A549 (cell line): Measurements from ENCODE around the gene RBMS3.

Experiments used
- MAFK ChIP-seq: fragments of 450-650 bp; IDR thresholded peaks from 2 replicates; pipeline ENCODE4 v1.6.1; 2014; ENCODE audit not compliant: partially characterized antibody
- PHF8 ChIP-seq: fragments of 200-600 bp; sonication (generic); IDR thresholded peaks from 2 replicates; pipeline ENCODE4 v1.6.1; 2016; ENCODE audit warnings: low read depth, mild to moderate bottlenecking, antibody characterized with exemption, moderate library complexity, borderline replicate concordance
- POLR2A ChIP-seq: IDR thresholded peaks from 2 replicates; pipeline ENCODE4 v1.6.1; 2012; ENCODE audit warnings: mild to moderate bottlenecking, low read length
- RARB ChIP-seq: fragments of 250-450 bp; sonication (Bioruptor Pico); IDR thresholded peaks from 2 replicates; pipeline ENCODE4 v1.8.0; 2021; ENCODE audit warnings: mild to moderate bottlenecking, moderate library complexity
- RCOR1 ChIP-seq: fragments of 150-350 bp; IDR thresholded peaks from 2 replicates; pipeline ENCODE4 v1.6.1; 2014; ENCODE audit warnings: antibody characterized with exemption, low read length, low read depth
- TF ChIP-seq, protein P1 (sequence below): fragments of >200 bp; sonication (Bioruptor Twin); formaldehyde crosslinking; IDR thresholded peaks from 3 replicates; pipeline ENCODE4 v1.5.1; 2016
- TF ChIP-seq, protein P2 (sequence below): fragments of 200-600 bp; sonication (generic); IDR thresholded peaks from 2 replicates; pipeline ENCODE4 v1.6.1; 2016; ENCODE audit warnings: antibody characterized with exemption, mild to moderate bottlenecking, moderate library complexity
- TF ChIP-seq, protein P3 (sequence below): fragments of >200 bp; sonication (Bioruptor Twin); formaldehyde crosslinking; IDR thresholded peaks from 2 replicates; pipeline ENCODE4 v1.6.1; 2016
- TF ChIP-seq, protein P4 (sequence below): IDR thresholded peaks from 2 replicates; pipeline ENCODE4 v1.6.1; 2012

DNA sequence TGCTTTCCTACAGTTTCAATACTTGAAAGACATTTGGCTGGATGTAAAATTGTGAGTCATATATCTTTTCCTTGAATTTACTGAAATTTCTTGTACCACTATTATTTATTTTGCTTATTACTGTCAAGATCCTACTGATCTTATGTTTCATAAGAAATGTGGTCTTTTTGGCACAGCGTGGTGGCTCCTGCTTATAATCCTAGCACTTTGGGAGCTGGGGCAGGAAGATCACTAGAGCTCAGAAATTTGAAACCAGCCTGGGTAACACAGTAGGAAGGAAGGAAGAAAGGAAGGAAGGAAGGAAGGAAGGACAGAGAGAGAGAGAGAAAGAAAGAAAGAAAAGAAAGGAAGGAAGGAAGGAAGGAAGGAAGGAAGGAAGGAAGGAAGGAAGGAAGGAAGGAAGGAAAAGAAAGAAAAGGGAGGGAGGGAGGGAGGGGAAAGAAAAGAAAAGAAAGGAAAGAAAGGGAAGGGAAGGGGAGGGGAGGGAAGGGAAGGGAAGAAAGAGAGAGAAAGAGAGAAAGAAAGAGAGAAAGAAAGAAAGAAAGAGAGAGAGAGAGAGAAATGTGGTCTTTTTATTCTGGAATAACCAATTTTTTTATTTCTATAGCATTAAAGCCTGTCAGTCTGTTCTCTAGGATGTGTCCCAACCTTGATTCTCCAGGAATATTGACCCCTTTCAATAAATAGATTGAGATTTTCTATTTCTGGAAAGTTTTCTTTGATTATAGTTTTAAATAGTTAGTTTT, 753.5 kb downstream of the RBMS3 start:
- TF ChIP-seq, protein P1, sequence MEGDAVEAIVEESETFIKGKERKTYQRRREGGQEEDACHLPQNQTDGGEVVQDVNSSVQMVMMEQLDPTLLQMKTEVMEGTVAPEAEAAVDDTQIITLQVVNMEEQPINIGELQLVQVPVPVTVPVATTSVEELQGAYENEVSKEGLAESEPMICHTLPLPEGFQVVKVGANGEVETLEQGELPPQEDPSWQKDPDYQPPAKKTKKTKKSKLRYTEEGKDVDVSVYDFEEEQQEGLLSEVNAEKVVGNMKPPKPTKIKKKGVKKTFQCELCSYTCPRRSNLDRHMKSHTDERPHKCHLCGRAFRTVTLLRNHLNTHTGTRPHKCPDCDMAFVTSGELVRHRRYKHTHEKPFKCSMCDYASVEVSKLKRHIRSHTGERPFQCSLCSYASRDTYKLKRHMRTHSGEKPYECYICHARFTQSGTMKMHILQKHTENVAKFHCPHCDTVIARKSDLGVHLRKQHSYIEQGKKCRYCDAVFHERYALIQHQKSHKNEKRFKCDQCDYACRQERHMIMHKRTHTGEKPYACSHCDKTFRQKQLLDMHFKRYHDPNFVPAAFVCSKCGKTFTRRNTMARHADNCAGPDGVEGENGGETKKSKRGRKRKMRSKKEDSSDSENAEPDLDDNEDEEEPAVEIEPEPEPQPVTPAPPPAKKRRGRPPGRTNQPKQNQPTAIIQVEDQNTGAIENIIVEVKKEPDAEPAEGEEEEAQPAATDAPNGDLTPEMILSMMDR, result no peak
- TF ChIP-seq PHF8 (no peak), RARB (CRISPR knock-in tag) (no peak), MAFK (no peak), POLR2A (no peak), RCOR1 (no peak)
- TF ChIP-seq, protein P2, sequence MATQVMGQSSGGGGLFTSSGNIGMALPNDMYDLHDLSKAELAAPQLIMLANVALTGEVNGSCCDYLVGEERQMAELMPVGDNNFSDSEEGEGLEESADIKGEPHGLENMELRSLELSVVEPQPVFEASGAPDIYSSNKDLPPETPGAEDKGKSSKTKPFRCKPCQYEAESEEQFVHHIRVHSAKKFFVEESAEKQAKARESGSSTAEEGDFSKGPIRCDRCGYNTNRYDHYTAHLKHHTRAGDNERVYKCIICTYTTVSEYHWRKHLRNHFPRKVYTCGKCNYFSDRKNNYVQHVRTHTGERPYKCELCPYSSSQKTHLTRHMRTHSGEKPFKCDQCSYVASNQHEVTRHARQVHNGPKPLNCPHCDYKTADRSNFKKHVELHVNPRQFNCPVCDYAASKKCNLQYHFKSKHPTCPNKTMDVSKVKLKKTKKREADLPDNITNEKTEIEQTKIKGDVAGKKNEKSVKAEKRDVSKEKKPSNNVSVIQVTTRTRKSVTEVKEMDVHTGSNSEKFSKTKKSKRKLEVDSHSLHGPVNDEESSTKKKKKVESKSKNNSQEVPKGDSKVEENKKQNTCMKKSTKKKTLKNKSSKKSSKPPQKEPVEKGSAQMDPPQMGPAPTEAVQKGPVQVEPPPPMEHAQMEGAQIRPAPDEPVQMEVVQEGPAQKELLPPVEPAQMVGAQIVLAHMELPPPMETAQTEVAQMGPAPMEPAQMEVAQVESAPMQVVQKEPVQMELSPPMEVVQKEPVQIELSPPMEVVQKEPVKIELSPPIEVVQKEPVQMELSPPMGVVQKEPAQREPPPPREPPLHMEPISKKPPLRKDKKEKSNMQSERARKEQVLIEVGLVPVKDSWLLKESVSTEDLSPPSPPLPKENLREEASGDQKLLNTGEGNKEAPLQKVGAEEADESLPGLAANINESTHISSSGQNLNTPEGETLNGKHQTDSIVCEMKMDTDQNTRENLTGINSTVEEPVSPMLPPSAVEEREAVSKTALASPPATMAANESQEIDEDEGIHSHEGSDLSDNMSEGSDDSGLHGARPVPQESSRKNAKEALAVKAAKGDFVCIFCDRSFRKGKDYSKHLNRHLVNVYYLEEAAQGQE, result no peak
- TF ChIP-seq, protein P3, sequence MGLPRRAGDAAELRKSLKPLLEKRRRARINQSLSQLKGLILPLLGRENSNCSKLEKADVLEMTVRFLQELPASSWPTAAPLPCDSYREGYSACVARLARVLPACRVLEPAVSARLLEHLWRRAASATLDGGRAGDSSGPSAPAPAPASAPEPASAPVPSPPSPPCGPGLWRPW, result no peak
- TF ChIP-seq, protein P4, sequence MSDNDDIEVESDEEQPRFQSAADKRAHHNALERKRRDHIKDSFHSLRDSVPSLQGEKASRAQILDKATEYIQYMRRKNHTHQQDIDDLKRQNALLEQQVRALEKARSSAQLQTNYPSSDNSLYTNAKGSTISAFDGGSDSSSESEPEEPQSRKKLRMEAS, result no peak
